Mesendoderm (in vitro differentiated cells): ENCODE data around the gene KCNAB1.

Experiments
- DNase-seq: peaks from one replicate; pipeline ENCODE4 v3.0.0; 2013
- H2AK5ac ChIP-seq: 2 replicates; pipeline ENCODE4 v1.6.1; 2013; ENCODE audit warnings: low read length, inconsistent platforms
- H2BK120ac ChIP-seq: 2 replicates; pipeline ENCODE4 v1.6.1; 2013; ENCODE audit warnings: low read depth, mild to moderate bottlenecking, low read length, moderate library complexity, mixed read lengths
- H2BK15ac ChIP-seq: replicated peaks from 2 replicates; pipeline ENCODE4 v1.6.1; 2013; ENCODE audit warnings: low read depth, mild to moderate bottlenecking, moderate library complexity
- H2BK5ac ChIP-seq: 2 replicates; pipeline ENCODE4 v1.6.1; 2013; ENCODE audit warnings: low read length, inconsistent platforms
- H3K18ac ChIP-seq: 2 replicates; pipeline ENCODE4 v1.6.1; 2013; ENCODE audit warnings: mild to moderate bottlenecking, low read length, mixed read lengths
- H3K23ac ChIP-seq: one replicate; pipeline ENCODE4 v1.6.1; 2013; ENCODE audit warnings: low read length
- H3K27ac ChIP-seq: 2 replicates; pipeline ENCODE4 v1.5.1; 2013; ENCODE audit warnings: low read depth, mild to moderate bottlenecking, inconsistent platforms, low read length, moderate library complexity
- H3K27me3 ChIP-seq: 2 replicates; pipeline ENCODE4 v1.6.1; 2013; ENCODE audit warnings: low read length, control low read depth, mild to moderate bottlenecking, inconsistent platforms; ENCODE audit not compliant: insufficient read depth, poor library complexity
- H3K36me3 ChIP-seq: 2 replicates; pipeline ENCODE4 v1.6.1; 2013; ENCODE audit warnings: low read length, inconsistent platforms; ENCODE audit not compliant: control insufficient read depth, insufficient read depth
- H3K4ac ChIP-seq: one replicate; pipeline ENCODE4 v1.6.1; 2013; ENCODE audit warnings: low read depth, mild to moderate bottlenecking, low read length, moderate library complexity
- H3K4me1 ChIP-seq: 2 replicates; pipeline ENCODE4 v1.6.1; 2013; ENCODE audit warnings: low read depth, low read length, inconsistent platforms; ENCODE audit not compliant: control insufficient read depth
- H3K4me2 ChIP-seq: 2 replicates; pipeline ENCODE4 v1.6.1; 2013; ENCODE audit warnings: low read length
- H3K4me3 ChIP-seq: 2 replicates; pipeline ENCODE4 v1.5.1; 2013; ENCODE audit warnings: mild to moderate bottlenecking, low read length
- H3K56ac ChIP-seq: one replicate; pipeline ENCODE4 v1.6.1; 2013; ENCODE audit warnings: low read length
- H3K79me1 ChIP-seq: 2 replicates; pipeline ENCODE4 v1.6.1; 2013; ENCODE audit warnings: low read length, inconsistent platforms
- H3K79me2 ChIP-seq: 2 replicates; pipeline ENCODE4 v1.6.1; 2013; ENCODE audit warnings: mild to moderate bottlenecking, low read length; ENCODE audit not compliant: control insufficient read depth, insufficient read depth
- H3K9ac ChIP-seq: 2 replicates; pipeline ENCODE4 v1.6.1; 2013; ENCODE audit warnings: low read length, inconsistent platforms
- H4K5ac ChIP-seq: one replicate; pipeline ENCODE4 v1.6.1; 2013; ENCODE audit warnings: low read length
- H4K8ac ChIP-seq: one replicate; pipeline ENCODE4 v1.6.1; 2013; ENCODE audit warnings: low read depth, mild to moderate bottlenecking, control low read depth, low read length, moderate library complexity
- WGBS: extraction: QIAGEN DNeasy Blood & Tissue Kit; methylation state at CpG from one replicate; pipeline ENCODE4 v1.1.7; 2013; ENCODE audit warnings: low lambda C conversion rate, missing lambda C conversion rate; ENCODE audit not compliant: insufficient coverage; ENCODE audit errors: extremely low coverage; 5-methylcytosine and 5-hydroxymethylcytosine counted together

The KCNAB1 gene

DNA sequence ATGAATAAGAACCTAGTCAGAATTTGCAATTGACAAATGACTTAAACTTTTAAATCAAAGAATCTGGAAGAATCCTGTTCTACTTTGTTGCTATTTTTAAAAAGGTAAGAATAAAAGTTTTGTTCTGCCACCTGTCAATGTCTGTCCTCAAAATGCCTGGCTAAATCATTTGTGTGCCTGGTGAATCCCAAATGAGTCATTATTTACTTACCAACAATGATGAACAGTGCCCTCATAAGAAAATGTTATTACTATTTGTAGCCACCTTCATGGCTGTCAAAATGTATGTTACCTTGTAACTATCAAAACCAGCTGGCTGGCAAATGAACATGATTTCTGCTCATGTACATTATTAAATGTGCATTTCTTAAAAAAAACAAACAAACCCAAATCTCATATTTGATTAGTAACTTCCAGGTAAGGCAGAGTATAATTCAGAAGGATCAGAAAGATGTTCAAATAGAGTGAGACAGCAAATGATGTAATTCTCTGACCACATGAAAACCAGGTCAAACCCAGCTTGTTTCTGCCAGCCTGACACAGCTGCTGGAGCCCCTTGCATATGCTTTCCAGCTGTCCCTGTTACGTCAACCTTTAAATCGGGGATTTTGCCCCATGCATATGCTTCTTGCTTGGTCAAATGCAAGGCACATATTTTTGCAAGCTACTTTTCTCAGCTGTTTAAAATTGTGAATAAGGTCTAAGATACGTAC, 296.6 kb downstream of the KCNAB1 start:
- Histone ChIP-seq H3K56ac (no peak overlapping the region), H3K23ac (no peak overlapping the region), H3K27ac (no peak overlapping the region), H3K27me3 (no peaks in the 10 kb centered on the region), H2BK120ac (no peak overlapping the region), H3K4me1 (no peaks in the 10 kb centered on the region), H3K4ac (no peak overlapping the region), H4K8ac (no peak overlapping the region), H3K4me2 (no peak overlapping the region), H3K18ac (no peak overlapping the region), H3K9ac (no peak overlapping the region), H4K5ac (no peak overlapping the region), H2AK5ac (no peak overlapping the region), H3K79me1 (no peaks in the 10 kb centered on the region), H3K36me3 (no peaks in the 10 kb centered on the region), H3K79me2 (no peaks in the 10 kb centered on the region), H2BK15ac (no peak overlapping the region), H2BK5ac (no peak overlapping the region), H3K4me3 (no peak overlapping the region)
- WGBS, result no CpG with 5 or more reads among the region's 3 CpGs
- no peak for DNase-seq

DNA sequence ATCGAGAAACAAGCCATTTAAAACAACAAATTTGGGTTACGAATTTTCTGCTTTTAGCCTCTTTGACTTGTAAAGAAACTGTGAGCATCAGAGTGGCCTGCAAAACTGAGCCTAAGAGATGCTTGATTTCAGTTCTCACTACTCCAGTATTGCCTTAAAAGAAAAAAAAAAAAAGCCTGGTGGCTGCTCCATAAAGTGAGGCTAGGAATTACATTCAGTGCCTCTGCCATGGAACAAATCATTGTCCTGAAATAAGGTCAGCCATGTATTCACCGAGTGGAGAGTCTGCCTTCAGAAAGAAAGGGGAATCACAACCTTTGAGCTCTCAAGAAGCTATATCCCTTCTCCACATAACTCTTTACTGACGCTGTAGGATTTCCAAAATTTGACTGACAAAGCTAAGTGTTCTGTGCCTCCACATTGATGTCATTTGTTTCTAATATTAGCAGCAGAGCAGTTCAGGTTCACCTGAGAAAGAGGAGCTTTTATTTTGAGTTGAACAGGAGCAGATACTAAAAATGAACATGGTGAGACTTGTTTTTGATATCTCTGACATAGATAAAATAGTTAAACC, 297.3 kb downstream of the KCNAB1 start:
- no peak overlapping the region for H3K4me2 ChIP-seq
- no peak overlapping the region for H3K9ac ChIP-seq
- H4K8ac ChIP-seq, result no peak overlapping the region
- H3K27ac ChIP-seq, result no peak overlapping the region
- WGBS, result no CpG with 5 or more reads among the region's 4 CpGs
- DNase-seq, result no peak
- no peak overlapping the region for H3K23ac ChIP-seq
- H3K56ac ChIP-seq, result no peak overlapping the region
- H2AK5ac ChIP-seq, result no peak overlapping the region
- no peak overlapping the region for H3K4me3 ChIP-seq
- no peaks in the 10 kb centered on the region for H3K79me1 ChIP-seq
- no peaks in the 10 kb centered on the region for H3K36me3 ChIP-seq
- no peaks in the 10 kb centered on the region for H3K79me2 ChIP-seq
- no peaks in the 10 kb centered on the region for H3K27me3 ChIP-seq
- H2BK120ac ChIP-seq, result no peak overlapping the region
- H2BK5ac ChIP-seq, result no peak overlapping the region
- no peak overlapping the region for H4K5ac ChIP-seq
- H3K4ac ChIP-seq, result no peak overlapping the region
- H3K18ac ChIP-seq, result no peak overlapping the region
- no peak overlapping the region for H2BK15ac ChIP-seq
- H3K4me1 ChIP-seq, result no peaks in the 10 kb centered on the region

- Histone ChIP-seq H3K56ac (no peak overlapping the region), H3K4ac (no peak overlapping the region), H3K36me3 (no peaks in the 10 kb centered on the region), H3K9ac (no peak overlapping the region), H2BK120ac (no peak overlapping the region), H3K4me3 (no peak overlapping the region), H4K5ac (no peak overlapping the region), H3K27me3 (no peaks in the 10 kb centered on the region), H3K18ac (no peak overlapping the region), H3K79me2 (no peaks in the 10 kb centered on the region), H3K27ac (no peak overlapping the region), H3K4me2 (no peak overlapping the region), H2AK5ac (no peak overlapping the region), H2BK15ac (no peak overlapping the region), H2BK5ac (no peak overlapping the region), H3K79me1 (no peaks in the 10 kb centered on the region), H3K4me1 (no peaks in the 10 kb centered on the region), H4K8ac (no peak overlapping the region), H3K23ac (no peak overlapping the region)
- DNase-seq, result no peak
- no CpG with 5 or more reads among the region's 2 CpGs for WGBS
Observed at GRCh38 chr3:156418428-156418827, 298.1 kb downstream of the KCNAB1 start.

DNA sequence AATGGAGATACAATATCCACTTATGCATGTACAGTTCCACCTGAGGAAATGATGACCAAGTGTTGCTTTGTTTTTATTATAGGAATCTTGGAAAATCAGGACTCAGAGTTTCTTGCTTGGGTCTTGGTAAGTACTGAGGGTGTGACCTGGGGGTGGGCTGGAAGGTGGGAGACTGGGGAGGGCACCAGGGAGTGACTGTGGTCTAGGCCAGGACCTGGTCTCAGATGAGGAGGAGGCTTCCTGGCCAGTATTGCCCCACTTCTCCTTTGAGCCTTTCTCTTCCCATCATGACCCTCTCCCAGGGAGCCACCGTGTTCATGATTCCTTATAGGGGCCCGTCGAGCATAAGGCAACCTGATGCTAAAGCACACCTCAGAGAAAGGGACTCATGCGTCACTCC, 301.2 kb downstream of the KCNAB1 start:
- no peak overlapping the region for H3K23ac ChIP-seq
- no peaks in the 10 kb centered on the region for H3K27me3 ChIP-seq
- no peaks in the 10 kb centered on the region for H3K79me1 ChIP-seq
- no peak overlapping the region for H3K9ac ChIP-seq
- H3K4ac ChIP-seq, result no peak overlapping the region
- DNase-seq, result no peak
- no peak overlapping the region for H2BK5ac ChIP-seq
- H3K27ac ChIP-seq, result no peak overlapping the region
- H2AK5ac ChIP-seq, result no peak overlapping the region
- no peak overlapping the region for H3K56ac ChIP-seq
- no peak overlapping the region for H3K4me3 ChIP-seq
- H3K4me1 ChIP-seq, result no peaks in the 10 kb centered on the region
- H4K8ac ChIP-seq, result no peak overlapping the region
- H2BK120ac ChIP-seq, result no peak overlapping the region
- no peak overlapping the region for H3K4me2 ChIP-seq
- no peak overlapping the region for H4K5ac ChIP-seq
- no peak overlapping the region for H2BK15ac ChIP-seq
- WGBS, result no CpG with 5 or more reads among the region's 4 CpGs
- no peaks in the 10 kb centered on the region for H3K36me3 ChIP-seq
- no peaks in the 10 kb centered on the region for H3K79me2 ChIP-seq
- H3K18ac ChIP-seq, result no peak overlapping the region

- Histone ChIP-seq H2BK5ac (no peak overlapping the region), H3K27ac (no peak overlapping the region), H3K4ac (no peak overlapping the region), H3K27me3 (no peaks in the 10 kb centered on the region), H2BK120ac (no peak overlapping the region), H3K23ac (no peak overlapping the region), H3K4me3 (no peak overlapping the region), H4K5ac (no peak overlapping the region), H2AK5ac (no peak overlapping the region), H3K4me2 (no peak overlapping the region), H2BK15ac (no peak overlapping the region), H3K56ac (no peak overlapping the region), H3K9ac (no peak overlapping the region), H3K36me3 (no peaks in the 10 kb centered on the region), H3K18ac (no peak overlapping the region), H3K79me1 (no peaks in the 10 kb centered on the region), H3K4me1 (no peaks in the 10 kb centered on the region), H4K8ac (no peak overlapping the region), H3K79me2 (no peaks in the 10 kb centered on the region)
- no peak for DNase-seq
Observed at GRCh38 chr3:156424758-156425157, 304.4 kb downstream of the KCNAB1 start.

GRCh38 chr3:156425651-156426050, 305.3 kb downstream of the KCNAB1 start:
- H2AK5ac ChIP-seq, result no peak overlapping the region
- H3K4me2 ChIP-seq, result no peak overlapping the region
- WGBS, result no CpG with 5 or more reads among the region's 6 CpGs
- DNase-seq, result no peak
- H3K56ac ChIP-seq, result no peak overlapping the region
- no peak overlapping the region for H2BK15ac ChIP-seq
- no peaks in the 10 kb centered on the region for H3K79me2 ChIP-seq
- H3K4me1 ChIP-seq, result no peaks in the 10 kb centered on the region
- H3K4me3 ChIP-seq, result no peak overlapping the region
- no peaks in the 10 kb centered on the region for H3K36me3 ChIP-seq
- H3K9ac ChIP-seq, result no peak overlapping the region
- H3K27me3 ChIP-seq, result no peaks in the 10 kb centered on the region
- no peak overlapping the region for H3K23ac ChIP-seq
- no peak overlapping the region for H2BK5ac ChIP-seq
- no peak overlapping the region for H3K18ac ChIP-seq
- no peak overlapping the region for H4K8ac ChIP-seq
- no peak overlapping the region for H4K5ac ChIP-seq
- H3K4ac ChIP-seq, result no peak overlapping the region
- H3K79me1 ChIP-seq, result no peaks in the 10 kb centered on the region
- H2BK120ac ChIP-seq, result no peak overlapping the region
- no peak overlapping the region for H3K27ac ChIP-seq
